NCI-H128 (cell line): ENCODE results near the gene UBE2F.

ENCODE experiments used
- DNase-seq: peaks from one replicate; lab custom pipeline; 2025; ENCODE audit not compliant: unreplicated experiment; lab: John Stamatoyannopoulos, UW

The UBE2F gene, protein sequence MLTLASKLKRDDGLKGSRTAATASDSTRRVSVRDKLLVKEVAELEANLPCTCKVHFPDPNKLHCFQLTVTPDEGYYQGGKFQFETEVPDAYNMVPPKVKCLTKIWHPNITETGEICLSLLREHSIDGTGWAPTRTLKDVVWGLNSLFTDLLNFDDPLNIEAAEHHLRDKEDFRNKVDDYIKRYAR

DNA sequence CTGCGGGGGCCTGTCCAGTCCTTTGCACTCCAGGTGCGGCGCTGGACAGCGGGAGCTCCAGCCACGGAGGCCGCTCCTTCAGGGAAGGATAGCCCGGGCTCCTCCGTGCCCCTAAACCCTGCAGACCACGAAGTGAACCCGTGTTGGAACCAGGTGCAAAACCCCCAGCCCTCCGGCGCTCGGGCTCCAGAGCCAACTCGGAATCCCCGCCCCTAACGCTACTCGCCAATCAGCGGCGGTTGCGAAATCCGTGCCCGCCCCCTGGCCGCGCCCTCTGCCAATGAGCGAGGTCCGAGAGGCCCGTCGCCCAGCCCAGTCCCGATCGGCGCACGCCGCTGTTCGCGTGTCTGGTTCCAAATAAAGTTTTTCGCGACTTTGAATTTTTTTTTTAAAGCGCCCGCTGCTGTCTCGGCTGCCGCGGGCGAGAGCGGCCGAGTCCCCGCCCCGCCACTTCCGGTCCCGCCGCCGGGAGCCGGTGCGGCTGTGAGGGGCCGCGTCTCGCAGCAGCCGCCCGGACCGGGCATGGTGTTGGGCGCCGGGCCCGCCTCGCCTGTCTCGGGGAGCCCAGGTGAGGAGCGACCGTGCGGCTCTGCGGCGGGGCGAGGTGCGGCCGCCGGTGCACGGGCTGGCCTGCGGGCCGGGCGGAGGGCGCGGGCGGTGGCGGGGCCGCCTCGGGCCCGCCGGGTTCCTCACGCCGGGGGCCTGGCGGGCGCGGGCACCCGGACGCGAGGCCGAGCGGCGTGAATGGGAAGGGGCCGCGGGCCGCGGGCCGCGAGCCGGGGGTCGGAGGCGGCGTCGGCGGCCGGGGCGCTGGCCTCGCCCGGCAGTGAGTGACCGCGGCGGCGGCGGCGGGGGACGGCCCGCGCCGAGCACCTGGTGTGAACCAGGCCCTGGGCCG is at the start of gene UBE2F:
Gene UBE2F, plus strand, starts transcription at position 450 of the 898 bp plus-strand sequence. CDS start 6,094 bp downstream, outside the sequence.
- DNase-seq: peak; percentile 78

DNA sequence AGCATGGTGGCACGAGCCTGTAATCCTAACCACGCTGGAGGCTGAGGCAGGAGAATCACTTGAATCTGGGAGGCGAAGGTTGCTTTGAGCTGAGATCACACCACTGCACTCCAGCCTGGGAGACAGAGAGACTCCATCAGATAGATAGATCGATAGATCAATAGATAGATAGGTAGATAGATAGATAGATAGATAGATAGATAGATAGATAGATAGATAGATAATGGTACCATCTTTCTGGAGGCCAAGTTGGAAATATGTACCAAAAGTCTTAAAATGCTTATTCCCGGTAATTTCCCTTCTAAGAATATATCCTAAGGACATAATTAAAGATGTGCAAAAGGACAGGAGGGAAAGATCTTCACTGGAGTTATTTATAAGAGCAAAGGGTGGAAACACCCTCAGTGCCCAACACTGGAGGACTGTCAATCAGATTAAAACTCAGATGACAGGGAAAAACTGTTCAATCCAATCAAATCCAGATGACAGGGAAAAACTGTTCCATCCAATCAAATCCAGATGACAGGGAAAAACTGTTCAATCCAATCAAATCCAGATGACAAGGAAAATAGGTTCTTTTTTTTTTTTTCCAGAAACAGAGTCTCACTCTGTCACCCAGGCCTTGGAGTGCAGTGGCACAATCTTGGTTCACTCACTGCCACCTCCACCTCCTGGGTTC is 49.0 kb upstream of the UBE2F start:
- no peak for DNase-seq

DNA sequence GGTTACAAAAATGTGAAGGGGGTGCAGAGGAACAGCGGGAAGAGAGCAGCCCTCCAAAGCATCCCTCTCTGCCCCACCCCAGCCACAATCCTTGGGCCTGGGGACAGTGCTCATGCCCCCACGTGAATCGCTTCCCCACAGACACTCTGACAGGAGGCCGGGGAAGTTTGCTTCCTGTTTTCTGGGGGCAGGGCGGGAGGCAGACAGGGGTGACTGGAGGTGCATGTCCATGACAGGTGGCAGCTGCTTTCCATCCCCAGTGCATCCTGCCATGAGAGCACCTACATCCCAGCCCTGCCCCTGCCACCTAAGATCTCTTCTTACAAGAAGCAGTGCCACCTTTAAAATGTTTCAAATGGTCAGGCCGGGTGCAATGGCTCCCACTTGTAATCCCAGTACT is 47.2 kb upstream of the UBE2F start:
- DNase-seq: no peak

DNA sequence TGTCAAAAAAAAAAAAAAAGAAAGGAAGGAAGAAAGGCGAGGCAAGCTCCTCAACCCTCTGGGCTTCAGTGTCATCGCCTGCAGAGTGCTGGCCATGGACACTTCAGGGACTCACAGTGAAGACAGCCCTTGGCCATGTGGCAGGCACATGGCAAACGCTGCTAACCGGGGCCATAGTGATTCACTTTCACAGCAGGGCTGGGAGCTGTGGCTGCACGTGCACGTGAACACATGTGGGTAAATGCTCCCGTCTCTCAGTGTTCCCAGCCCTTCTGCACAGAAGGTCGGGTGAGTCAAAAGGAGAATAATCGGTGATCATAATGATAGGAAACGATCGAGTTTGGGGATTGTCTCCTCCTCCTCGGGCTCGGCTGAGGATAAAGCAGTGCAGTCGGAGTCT is 46.1 kb upstream of the UBE2F start:
- no peak for DNase-seq

DNA sequence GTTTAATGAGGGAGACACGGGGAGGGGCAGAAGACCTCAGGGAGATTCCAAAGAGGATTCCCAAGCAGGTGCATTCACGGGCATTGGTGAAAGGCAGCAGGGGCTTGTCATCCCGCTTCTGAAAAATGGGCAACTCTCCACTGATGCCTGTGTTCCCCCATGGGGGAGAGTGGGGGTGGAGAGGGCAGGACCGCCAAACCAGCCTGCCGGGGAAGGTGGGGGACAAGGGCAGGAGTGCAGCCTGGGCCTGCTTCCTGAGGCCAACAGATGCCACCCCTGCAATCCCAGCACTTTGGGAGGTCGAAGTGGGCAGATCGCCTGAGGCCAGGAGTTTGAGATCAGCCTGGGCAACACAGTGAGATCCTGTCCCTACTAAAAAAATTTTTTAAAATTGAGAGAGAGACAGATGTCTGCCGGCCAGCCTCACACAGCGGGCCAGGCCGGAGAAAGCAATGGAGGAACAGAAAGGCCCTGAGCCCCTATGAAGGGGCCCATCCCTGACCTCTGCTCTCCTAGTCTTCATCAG is 44.8 kb upstream of the UBE2F start:
- no peak for DNase-seq

DNA sequence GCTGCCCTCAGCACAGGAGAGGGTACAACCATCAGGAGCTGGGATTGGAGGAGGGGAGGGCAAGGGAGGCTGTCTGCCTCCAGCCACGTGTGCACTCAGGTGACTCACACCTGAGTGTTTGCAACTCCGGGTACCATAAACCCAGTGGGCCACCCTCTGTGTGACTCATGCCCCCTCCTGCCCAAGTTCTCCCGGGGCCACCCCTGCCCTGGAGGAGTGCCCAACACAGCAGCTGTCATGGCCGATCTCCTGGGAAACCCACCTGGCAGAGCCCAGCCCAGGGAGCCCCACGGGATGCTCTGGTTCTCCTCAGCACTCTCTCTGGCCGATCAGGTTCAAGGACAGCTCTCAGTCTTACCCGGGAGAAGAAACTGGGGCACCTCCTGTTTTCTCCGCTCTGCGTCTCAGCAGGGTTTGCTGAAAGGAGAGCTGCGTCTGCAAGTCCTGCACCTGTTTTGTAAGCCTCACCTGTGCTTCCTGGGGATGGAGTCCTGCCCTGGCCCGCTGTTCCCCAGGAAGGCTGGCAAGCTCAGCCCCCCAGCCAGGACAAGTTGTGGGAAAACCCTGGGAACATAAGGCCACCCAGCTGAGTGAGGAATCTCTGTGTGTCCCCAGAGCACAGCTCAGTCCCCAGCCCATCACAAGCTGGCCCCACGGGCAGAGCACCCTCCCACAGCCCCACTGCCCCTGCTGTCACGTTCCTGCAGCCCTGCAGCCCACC is 44.0 kb upstream of the UBE2F start:
- no peak for DNase-seq

DNA sequence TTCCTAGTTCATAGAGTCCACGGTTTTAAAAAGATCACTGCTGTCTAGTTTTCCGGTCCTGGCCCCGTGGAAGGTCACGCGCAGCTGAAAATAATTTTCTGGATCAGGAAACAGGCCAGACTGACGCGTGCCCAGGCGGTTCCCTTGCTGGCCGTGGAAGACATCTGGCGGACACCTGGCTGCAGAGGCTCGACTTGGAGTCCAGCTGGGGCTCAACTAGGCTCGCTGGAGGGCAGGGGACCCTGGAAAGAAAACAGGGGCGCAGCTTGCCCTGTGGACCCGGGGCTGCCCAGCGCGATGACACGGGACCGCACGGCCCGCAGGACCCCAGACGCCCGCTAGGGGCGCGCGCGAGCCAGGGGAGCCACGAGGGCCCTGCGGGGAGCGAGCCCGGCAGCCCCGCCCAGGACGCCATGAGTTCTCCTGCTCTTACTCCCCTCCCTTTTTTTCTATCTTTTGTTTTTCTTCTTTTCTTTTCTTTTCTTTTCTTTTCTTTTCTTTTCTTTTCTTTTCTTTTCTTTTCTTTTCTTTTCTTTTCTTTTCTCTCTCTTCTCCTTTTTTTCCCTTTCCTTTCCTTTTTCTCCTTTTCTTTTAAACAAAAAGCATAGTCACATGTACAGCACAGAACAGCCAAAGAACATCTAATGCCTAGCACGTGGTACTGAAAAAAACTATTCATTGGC is 43.2 kb upstream of the UBE2F start:
- DNase-seq: no peak

DNA sequence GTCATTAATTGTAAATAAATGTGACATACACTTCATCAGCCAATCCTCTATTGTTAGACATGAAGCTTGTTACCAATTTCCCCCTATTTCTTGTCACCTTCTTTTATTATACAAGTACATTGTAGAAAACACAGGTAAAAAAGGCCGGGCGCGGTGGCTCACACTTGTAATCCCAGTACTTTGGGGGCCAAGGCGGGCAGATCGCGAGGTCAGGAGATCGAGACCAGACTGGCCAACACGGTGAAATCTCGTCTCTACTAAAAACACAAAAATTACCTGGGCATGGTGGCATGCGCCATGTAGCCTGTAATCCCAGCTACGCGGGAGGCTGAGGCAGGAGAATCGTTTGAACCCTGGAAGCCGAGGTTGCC is 42.7 kb upstream of the UBE2F start:
- no peak for DNase-seq

DNA sequence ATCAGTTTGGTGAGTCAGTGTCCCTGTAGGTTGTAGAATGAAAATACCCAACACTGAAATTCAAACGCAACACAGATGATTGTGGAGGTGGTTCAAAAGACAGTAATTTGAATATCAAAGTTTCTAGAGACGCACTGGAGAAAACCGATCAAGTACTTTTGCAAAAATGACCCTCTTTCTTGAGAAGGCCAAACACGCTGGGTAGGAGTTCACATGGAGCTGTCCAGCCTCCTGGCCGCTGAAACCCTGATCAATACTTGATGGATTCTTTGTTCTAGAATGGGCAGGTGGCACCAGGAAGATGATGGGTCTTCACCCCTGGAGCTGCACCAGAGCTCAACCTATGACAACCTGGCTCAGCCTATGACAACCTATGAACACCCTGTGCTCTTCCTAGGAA is 39.7 kb upstream of the UBE2F start:
- DNase-seq: no peak

DNA sequence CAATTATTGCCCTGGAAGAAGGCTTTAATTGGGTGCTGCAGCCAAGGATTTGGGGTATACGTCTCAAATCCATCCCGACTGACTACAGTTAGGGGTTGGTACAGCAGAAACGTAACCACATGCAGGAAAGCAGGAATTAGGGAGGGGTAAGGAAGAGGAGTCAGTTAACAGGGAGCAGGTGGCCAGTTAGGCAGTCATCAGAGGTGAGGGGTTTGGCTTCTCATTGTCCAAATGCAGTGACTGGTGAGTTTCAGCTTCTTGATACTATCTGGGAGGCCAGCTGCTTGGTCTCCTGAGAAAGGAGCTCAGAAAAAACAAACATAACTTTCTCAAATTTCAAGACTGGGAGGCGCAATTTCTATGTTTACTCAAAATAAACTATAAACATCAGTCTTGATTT is 38.8 kb upstream of the UBE2F start:
- no peak for DNase-seq

DNA sequence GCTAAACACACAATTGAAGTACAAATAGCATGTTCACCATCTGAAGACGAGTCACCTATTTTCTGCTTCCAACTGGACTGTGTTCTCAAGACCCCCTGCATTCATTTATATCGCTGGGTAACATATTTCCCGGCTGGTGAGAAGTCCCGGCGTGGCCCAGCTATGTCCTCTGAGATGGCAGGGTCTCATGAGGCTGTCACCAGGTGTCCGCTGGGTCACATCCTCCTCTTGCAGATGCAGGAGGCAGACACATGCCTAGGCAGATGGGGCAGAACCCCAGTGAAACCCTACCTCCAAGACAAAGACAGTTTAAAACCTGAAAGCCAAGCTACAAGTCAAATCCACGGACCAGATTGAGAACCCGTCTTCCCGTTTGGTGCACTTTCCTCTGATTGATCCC is 36.8 kb upstream of the UBE2F start:
- DNase-seq: no peak

DNA sequence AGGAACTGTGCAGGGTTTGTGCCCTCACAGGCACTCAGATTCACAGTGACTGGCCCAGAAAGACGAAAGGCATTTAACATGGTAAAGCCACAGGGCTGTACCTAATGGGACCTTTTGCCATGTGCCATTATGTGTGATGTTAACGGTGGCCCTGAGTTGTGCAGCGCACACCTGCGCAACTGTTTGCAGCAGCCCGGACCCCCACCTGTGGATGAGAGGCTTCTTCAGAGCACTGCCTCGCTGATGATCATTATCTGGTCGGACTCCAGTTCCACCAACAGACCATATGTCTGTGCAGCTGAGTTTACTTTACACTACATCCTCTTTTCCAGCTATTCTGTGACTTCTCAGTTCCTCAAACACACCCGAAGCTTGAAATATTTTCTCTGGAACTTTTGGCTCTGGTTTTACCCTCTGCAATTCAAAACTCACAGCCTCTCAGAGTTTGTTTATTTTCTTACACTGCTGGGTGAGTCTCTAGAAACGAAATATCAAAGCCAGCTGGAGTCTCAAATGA is 35.6 kb upstream of the UBE2F start:
- DNase-seq: no peak

DNA sequence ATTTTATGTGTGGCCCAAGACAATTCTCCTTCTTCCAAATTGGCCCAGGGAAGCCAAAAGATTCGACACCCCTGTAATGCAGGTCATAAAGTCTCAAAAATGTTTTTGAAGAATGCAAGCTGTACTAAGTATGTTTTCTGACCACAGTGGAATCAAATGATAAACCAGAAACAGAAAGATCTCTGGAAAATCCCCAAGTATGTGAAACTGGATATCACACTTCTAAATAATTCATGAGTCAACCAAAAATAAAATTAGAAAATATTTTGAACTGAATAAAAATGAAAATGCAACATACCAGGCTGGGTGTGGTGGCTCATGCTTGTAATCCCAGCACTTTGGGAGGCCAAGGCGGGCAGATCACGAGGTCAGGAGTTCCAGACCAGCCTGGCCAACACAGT is 34.1 kb upstream of the UBE2F start:
- DNase-seq: no peak

DNA sequence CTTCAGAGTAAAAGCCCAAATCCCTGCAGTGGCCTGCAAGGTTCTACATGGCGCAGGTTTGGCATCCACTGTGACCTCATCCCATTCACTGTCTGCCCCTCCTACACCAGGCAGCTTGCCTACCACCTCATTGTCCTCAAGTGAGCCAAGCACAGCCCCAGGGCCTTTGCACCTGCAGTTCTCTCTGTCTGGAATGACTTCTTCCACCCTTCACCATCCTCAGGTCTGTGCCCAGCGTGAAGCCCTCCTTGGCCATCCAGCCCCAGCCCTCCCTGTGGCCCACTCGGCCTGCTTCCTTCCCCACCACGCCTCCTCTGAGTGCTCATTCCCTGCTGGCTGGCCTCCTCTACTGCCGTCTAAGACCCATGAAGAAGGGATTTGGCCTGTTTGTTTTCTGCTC is 32.6 kb upstream of the UBE2F start:
- DNase-seq: no peak

DNA sequence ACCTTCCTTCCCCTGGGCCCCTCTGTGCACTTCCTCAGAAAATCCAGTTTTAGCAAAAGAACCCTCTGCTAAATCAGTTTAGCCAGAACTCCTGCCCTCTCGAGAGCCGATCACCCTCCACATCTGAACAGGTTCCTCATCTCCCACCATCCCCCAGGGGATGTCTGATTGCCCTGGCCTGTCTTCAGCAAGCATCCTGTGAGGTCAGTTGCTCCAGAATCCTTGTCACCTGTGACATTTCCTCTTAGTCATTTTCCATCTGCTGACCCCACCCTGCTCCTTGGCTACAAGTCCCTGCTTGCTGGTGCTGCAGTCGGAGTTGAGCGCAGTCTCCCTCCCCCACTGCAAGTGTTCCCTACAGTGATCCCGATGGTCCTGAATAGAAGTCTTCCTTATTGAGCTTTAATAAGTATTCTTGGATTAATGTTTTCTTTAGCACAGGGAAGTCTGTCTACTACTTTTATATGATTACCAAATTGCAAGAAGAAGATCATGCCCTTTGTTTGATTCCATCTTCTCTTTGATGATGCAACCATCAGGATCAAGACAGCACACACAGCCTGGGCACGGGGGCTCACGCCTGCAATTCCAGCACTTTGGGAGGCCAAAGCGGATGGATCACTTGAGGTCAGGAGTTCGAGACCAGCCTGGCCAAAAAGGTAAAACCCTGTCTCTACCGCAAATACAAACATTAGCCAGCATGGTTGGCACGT is 30.9 kb upstream of the UBE2F start:
- DNase-seq: no peak

DNA sequence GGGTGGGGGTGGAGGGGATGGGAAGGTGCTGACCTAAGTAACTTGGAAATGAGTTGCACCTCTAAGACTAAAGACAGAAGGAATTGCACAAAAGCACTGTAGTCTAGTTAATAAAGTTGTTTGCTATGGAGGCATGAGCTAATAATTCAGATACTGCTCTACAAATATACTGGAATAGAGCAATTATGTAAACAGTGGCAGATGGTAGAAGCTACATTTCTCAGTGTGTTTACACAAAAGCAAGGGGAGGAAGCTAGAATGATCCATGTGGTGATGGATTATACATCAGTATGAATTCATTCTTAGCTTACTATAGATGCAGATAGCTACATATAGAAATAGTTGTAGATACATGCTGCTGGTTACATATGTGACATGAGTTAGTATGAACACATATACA is 27.6 kb upstream of the UBE2F start:
- no peak for DNase-seq

DNA sequence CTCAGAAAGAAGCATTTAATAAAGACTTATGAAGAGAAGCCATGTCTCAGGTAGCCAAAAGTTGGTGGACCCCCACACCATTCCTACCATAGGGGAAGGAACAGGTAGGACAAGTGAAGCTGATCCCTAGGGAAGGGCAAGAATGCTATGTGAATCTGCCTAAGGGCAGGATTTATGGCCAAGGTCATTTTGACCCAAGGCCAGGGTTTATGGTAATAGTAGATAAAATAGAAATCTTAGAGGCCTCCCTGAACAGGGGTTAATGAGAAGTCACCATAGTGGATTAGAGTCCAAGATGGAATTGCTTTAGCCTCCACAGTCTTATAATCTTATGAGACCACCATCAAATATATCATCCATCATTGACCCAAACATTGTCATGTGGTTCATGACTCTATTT is 26.0 kb upstream of the UBE2F start:
- no peak for DNase-seq

DNA sequence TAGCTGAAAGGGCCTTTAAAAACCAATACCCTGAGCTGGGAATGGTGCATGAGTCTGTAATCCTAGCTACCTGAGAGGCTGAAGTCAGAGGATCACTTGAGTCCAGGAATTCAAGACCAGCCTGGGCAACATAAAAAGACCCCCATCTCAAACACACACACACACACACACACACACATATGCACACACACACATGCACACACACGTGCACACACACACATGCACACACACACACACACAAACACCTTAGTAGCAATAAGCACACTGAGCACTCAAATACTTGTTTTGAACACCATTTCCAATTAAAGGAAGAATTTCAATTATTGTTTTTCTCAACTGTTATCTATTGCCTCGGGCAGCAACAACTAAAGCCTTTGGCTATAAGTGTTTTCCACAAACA is 25.6 kb upstream of the UBE2F start:
- no peak for DNase-seq

DNA sequence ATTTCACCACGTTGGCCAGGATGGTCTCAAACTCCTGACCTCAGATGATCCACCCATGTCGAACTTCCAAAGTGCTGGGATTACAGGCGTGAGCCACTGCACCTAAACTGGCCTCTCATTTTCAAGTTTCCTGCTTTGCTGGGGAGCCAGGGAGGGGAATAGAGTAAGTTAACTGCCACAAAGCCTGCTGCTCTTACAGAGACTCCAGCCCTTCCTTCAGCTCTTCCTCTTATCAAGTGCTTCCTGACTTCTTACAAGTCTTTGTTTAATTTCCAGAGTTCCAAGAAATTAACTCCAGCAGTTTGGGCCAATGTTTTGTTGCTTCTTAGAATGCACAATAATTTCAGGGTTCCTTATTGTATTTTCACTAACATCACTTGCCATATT is 24.3 kb upstream of the UBE2F start:
- DNase-seq: no peak
